MM.1S (cell line): ENCODE measurements around the gene CYP46A1.

ENCODE experiments used
- DNase-seq: peaks from one replicate; pipeline ENCODE4 v3.0.0-alpha.2; 2015
- H2AFZ ChIP-seq: fragments of 300-600 bp; sonication (generic); 2 replicates; pipeline ENCODE4 v1.6.0; 2016; ENCODE audit warnings: antibody characterized with exemption, low read length
- H3F3A ChIP-seq: fragments of 300-600 bp; sonication (generic); 2 replicates; pipeline ENCODE4 v1.6.1; 2016; ENCODE audit warnings: mild to moderate bottlenecking, antibody characterized with exemption, low read length, moderate library complexity, mixed read lengths; ENCODE audit not compliant: insufficient read depth
- H3K27ac ChIP-seq: fragments of 300-600 bp; sonication (generic); 2 replicates; pipeline ENCODE4 v1.5.1; 2016; ENCODE audit warnings: mild to moderate bottlenecking, low read length
- H3K27me3 ChIP-seq: fragments of 300-600 bp; sonication (generic); replicated peaks from 2 replicates; pipeline ENCODE4 v1.6.0; 2016; ENCODE audit warnings: low read length; ENCODE audit not compliant: insufficient read depth
- H3K36me3 ChIP-seq: fragments of 300-600 bp; sonication (generic); replicated peaks from 2 replicates; pipeline ENCODE4 v1.6.1; 2016; ENCODE audit warnings: mild to moderate bottlenecking, low read length, mixed read lengths; ENCODE audit not compliant: insufficient read depth
- H3K4me1 ChIP-seq: fragments of 300-600 bp; sonication (generic); 2 replicates; pipeline ENCODE4 v1.6.1; 2016; ENCODE audit warnings: low read length, mixed read lengths
- H3K4me2 ChIP-seq: fragments of 300-600 bp; sonication (generic); 2 replicates; pipeline ENCODE4 v1.6.0; 2016; ENCODE audit warnings: low read depth, low read length
- H3K4me3 ChIP-seq: fragments of 300-600 bp; sonication (generic); 2 replicates; pipeline ENCODE4 v1.5.1; 2016; ENCODE audit warnings: low read length, mixed read lengths
- H3K79me2 ChIP-seq: fragments of 300-600 bp; sonication (generic); 2 replicates; pipeline ENCODE4 v1.6.1; 2016; ENCODE audit warnings: mixed run types, low read length, mixed read lengths
- H3K9ac ChIP-seq: fragments of 300-600 bp; sonication (generic); 2 replicates; pipeline ENCODE4 v1.6.1; 2016; ENCODE audit warnings: low read length, mixed read lengths
- H3K9me2 ChIP-seq: fragments of 300-600 bp; sonication (generic); replicated peaks from 2 replicates; pipeline ENCODE4 v1.6.1; 2016; ENCODE audit warnings: mild to moderate bottlenecking, low read length, mixed read lengths; ENCODE audit not compliant: insufficient read depth
- H3K9me3 ChIP-seq: fragments of 300-600 bp; sonication (generic); replicated peaks from 2 replicates; pipeline ENCODE4 v1.6.1; 2016; ENCODE audit warnings: mild to moderate bottlenecking, low read length, mixed read lengths; ENCODE audit not compliant: insufficient read depth
- H4K20me1 ChIP-seq: fragments of 300-600 bp; sonication (generic); 2 replicates; pipeline ENCODE4 v1.6.1; 2016; ENCODE audit warnings: mild to moderate bottlenecking, low read length, moderate library complexity, mixed read lengths; ENCODE audit not compliant: insufficient read depth
- EZH2 ChIP-seq: fragments of 300-600 bp; sonication (generic); optimal IDR thresholded peaks from 2 replicates; pipeline ENCODE3; 2017; ENCODE audit warnings: low read depth, mild to moderate bottlenecking, antibody characterized with exemption, low read length, mixed read lengths
- EZH2phosphoT487 ChIP-seq: fragments of 300-600 bp; sonication (generic); IDR thresholded peaks from 2 replicates; pipeline ENCODE4 v1.6.1; 2018; ENCODE audit warnings: antibody characterized with exemption, low read length
- TF ChIP-seq, protein P1 (sequence below): fragments of 300-600 bp; sonication (generic); IDR thresholded peaks from 2 replicates; pipeline ENCODE4 v1.5.1; 2016; ENCODE audit warnings: antibody characterized with exemption, low read length, mixed read lengths

The CYP46A1 gene

GRCh38 chr14:99724196-99724891 lies 40.2 kb downstream of the CYP46A1 start:
- Histone ChIP-seq H3K9me3 (no peaks in the 10 kb centered on the region), H3K36me3 (no peaks in the 10 kb centered on the region), H2AFZ (no peak overlapping the region), H3K4me3 (no peak overlapping the region), H3F3A (no peaks in the 10 kb centered on the region), H4K20me1 (no peaks in the 10 kb centered on the region), H3K4me2 (no peak overlapping the region), H3K27me3 (no peaks in the 10 kb centered on the region), H3K79me2 (no peaks in the 10 kb centered on the region), H3K27ac (no peak overlapping the region), H3K9me2 (no peaks in the 10 kb centered on the region), H3K9ac (no peak overlapping the region), H3K4me1 (no peaks in the 10 kb centered on the region)
- DNase-seq = no peak
- TF ChIP-seq EZH2 (no peak), EZH2phosphoT487 (no peak)
- TF ChIP-seq, protein P1, sequence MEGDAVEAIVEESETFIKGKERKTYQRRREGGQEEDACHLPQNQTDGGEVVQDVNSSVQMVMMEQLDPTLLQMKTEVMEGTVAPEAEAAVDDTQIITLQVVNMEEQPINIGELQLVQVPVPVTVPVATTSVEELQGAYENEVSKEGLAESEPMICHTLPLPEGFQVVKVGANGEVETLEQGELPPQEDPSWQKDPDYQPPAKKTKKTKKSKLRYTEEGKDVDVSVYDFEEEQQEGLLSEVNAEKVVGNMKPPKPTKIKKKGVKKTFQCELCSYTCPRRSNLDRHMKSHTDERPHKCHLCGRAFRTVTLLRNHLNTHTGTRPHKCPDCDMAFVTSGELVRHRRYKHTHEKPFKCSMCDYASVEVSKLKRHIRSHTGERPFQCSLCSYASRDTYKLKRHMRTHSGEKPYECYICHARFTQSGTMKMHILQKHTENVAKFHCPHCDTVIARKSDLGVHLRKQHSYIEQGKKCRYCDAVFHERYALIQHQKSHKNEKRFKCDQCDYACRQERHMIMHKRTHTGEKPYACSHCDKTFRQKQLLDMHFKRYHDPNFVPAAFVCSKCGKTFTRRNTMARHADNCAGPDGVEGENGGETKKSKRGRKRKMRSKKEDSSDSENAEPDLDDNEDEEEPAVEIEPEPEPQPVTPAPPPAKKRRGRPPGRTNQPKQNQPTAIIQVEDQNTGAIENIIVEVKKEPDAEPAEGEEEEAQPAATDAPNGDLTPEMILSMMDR = no peak

- Histone ChIP-seq H3K36me3 (no peaks in the 10 kb centered on the region), H3K9me2 (no peaks in the 10 kb centered on the region), H3K4me2 (no peak overlapping the region), H3K4me3 (no peak overlapping the region), H2AFZ (no peak overlapping the region), H4K20me1 (no peaks in the 10 kb centered on the region), H3K4me1 (no peaks in the 10 kb centered on the region), H3K9me3 (no peaks in the 10 kb centered on the region), H3F3A (no peaks in the 10 kb centered on the region), H3K27me3 (no peaks in the 10 kb centered on the region), H3K9ac (no peak overlapping the region), H3K27ac (no peak overlapping the region), H3K79me2 (no peaks in the 10 kb centered on the region)
- TF ChIP-seq EZH2phosphoT487 (no peak), EZH2 (no peak)
- TF ChIP-seq, protein P1 = no peak
- no peak for DNase-seq
Observed at GRCh38 chr14:99724939-99725773, 41.1 kb downstream of the CYP46A1 start.

- Histone ChIP-seq H3K27me3 (no peaks in the 10 kb centered on the region), H3K27ac (no peak overlapping the region), H3K4me2 (no peak overlapping the region), H3K9me2 (no peaks in the 10 kb centered on the region), H3K9me3 (no peaks in the 10 kb centered on the region), H3K9ac (no peak overlapping the region), H3F3A (no peaks in the 10 kb centered on the region), H2AFZ (no peak overlapping the region), H4K20me1 (no peaks in the 10 kb centered on the region), H3K36me3 (no peaks in the 10 kb centered on the region), H3K4me3 (no peak overlapping the region), H3K4me1 (no peaks in the 10 kb centered on the region), H3K79me2 (no peaks in the 10 kb centered on the region)
- TF ChIP-seq EZH2 (no peak), EZH2phosphoT487 (no peak)
- TF ChIP-seq, protein P1 = no peak
- no peak for DNase-seq
Observed at GRCh38 chr14:99725774-99726537, 41.9 kb downstream of the CYP46A1 start.
